Esophagus muscularis mucosa (tissue), 4 donors: Measurements from ENCODE around the gene TNIP3. TPM values are rescaled to one million over a fixed set of nuclear protein-coding genes. Genes with fewer than 3 reads are reported as not detected.
"Not testable (repeated sequence)": the region's sequence is repeated elsewhere in the genome, so short reads cannot be mapped to it uniquely, and the experiment has no call there.

Experiments
- DNase-seq: peaks from one replicate; pipeline ENCODE4 v3.0.0-alpha.2; 2017; ENCODE audit errors: extremely low spot score
- H3K27ac ChIP-seq, 4 donors: fragments of 200-600 bp; sonication (generic); replicated peaks in 1 of 4; 1 replicate in 3 of 4; 2 replicates in 1 of 4; pipeline ENCODE4 v1.5.1; 2016 to 2019; ENCODE audit warnings: mild to moderate bottlenecking in 1 of 4
- H3K27me3 ChIP-seq, 4 donors: fragments of 200-600 bp; sonication (generic); one replicate each; pipeline versions ENCODE4 v1.5.1 to v1.6.0; 2016 to 2019
- H3K36me3 ChIP-seq, 4 donors: fragments of 200-600 bp; sonication (generic); one replicate each; pipeline ENCODE4 v1.5.1; 2016 to 2019
- H3K4me1 ChIP-seq, 4 donors: fragments of 200-600 bp; sonication (generic); one replicate each; pipeline ENCODE4 v1.5.1; 2016 to 2019
- H3K4me3 ChIP-seq, 4 donors: fragments of 200-600 bp; sonication (generic); 1 replicate in 2 of 4; 2 replicates in 2 of 4; pipeline ENCODE4 v1.5.1; 2016 to 2019; ENCODE audit warnings: mild to moderate bottlenecking in 4 of 4, moderate library complexity in 1 of 4
- H3K9me3 ChIP-seq, 4 donors: fragments of 200-600 bp; sonication (generic); 1 replicate in 3 of 4; 2 replicates in 1 of 4; pipeline ENCODE4 v1.5.1; 2016 to 2019
- CTCF ChIP-seq, 3 experiments: fragments of 200-600 bp in 2 of 3; fragments of 450-650 bp in 1 of 3; sonication (generic) in 2 of 3; IDR thresholded peaks; one replicate each; pipeline ENCODE4 v1.5.1; 2017 to 2019; ENCODE audit warnings: antibody characterized with exemption in 3 of 3, mild to moderate bottlenecking in 2 of 3, moderate library complexity in 1 of 3
- EP300 ChIP-seq: sonication (generic); formaldehyde crosslinking; IDR thresholded peaks from one replicate; pipeline ENCODE4 v1.6.1; 2017; ENCODE audit warnings: antibody characterized with exemption
- POLR2A ChIP-seq: fragments of 450-650 bp; IDR thresholded peaks from one replicate; pipeline ENCODE4 v1.6.1; 2017; ENCODE audit warnings: antibody characterized with exemption, moderate library complexity, mild to moderate bottlenecking, low read depth
- POLR2AphosphoS5 ChIP-seq, 2 donors: sonication (generic); formaldehyde crosslinking; IDR thresholded peaks; one replicate each; pipeline ENCODE4 v1.6.1; 2017; ENCODE audit warnings: antibody characterized with exemption in 2 of 2
- WGBS: methylation state at CpG from one replicate; pipeline ENCODE4 v1.1.5; 2018; 5-methylcytosine and 5-hydroxymethylcytosine counted together
- intact Hi-C: fragments of 100-400 bp; cut with DNase I; formaldehyde crosslinking; loops from one replicate; pipeline ENCODE4 v1.15.1; 2023
- total RNA-seq, 4 donors: library from RNA; depleted of rRNA; stranded (reverse); fragments of >200 nt; gene quantifications; one replicate each; pipeline versions ENCODE4 v1.1.0 to v1.2.1, GENCODE V29; 2016

Gene TNIP3
- total RNA-seq, result 1 to 10 TPM in 1 of 4 donors, not detected in 3; 2.2 TPM

- no peaks in the 10 kb centered on the region for H3K9me3 ChIP-seq
- no peaks in the 10 kb centered on the region for H3K4me1 ChIP-seq
- no peak for TF ChIP-seq CTCF (IDR thresholded peaks at IDR 0.05)
- TF ChIP-seq POLR2AphosphoS5 (IDR thresholded peaks at IDR 0.05), result no peak
- TF ChIP-seq EP300, result no peak
- no peak for TF ChIP-seq POLR2A
- no peak within 1 kb of the TSS for H3K27ac ChIP-seq
- WGBS, result 70% methylated on average over 4 of the region's 4 CpGs
- no peaks in the 10 kb centered on the region for H3K36me3 ChIP-seq
- DNase-seq, result no peak
- intact Hi-C loops, result no loop called here
- H3K4me3 ChIP-seq, result no peak within 1 kb of the TSS
- H3K27me3 ChIP-seq, result no peaks in the 10 kb centered on the region
Observed at GRCh38 chr4:121164291-121164690, at the start of gene TNIP3. TSS of gene TNIP3 (minus strand) at chr4:121164321. CDS start at chr4:121164125, 196 bp downstream.

- intact Hi-C loops, result no loop called here
- H3K4me3 ChIP-seq, result no peak overlapping the region
- no peaks in the 10 kb centered on the region for H3K4me1 ChIP-seq
- WGBS, result 29% methylated on average over 2 of the region's 2 CpGs
- TF ChIP-seq POLR2AphosphoS5 (IDR thresholded peaks at IDR 0.05) (no peak), POLR2A (no peak), CTCF (IDR thresholded peaks at IDR 0.05) (no peak), EP300 (no peak)
- no peak overlapping the region for H3K27ac ChIP-seq
- no peaks in the 10 kb centered on the region for H3K27me3 ChIP-seq
- DNase-seq, result no peak
- H3K9me3 ChIP-seq, result no peaks in the 10 kb centered on the region
- no peaks in the 10 kb centered on the region for H3K36me3 ChIP-seq
Observed at GRCh38 chr4:121212806-121213205, 48.7 kb upstream of the TNIP3 start.

- no peak overlapping the region for H3K4me3 ChIP-seq
- DNase-seq, result no peak
- WGBS, result 53% methylated on average over 1 of the region's 1 CpG
- H3K36me3 ChIP-seq, result no peaks in the 10 kb centered on the region
- no peaks in the 10 kb centered on the region for H3K9me3 ChIP-seq
- no peaks in the 10 kb centered on the region for H3K27me3 ChIP-seq
- TF ChIP-seq EP300, result no peak
- no peak for TF ChIP-seq POLR2A
- TF ChIP-seq POLR2AphosphoS5 (IDR thresholded peaks at IDR 0.05), result no peak
- no peak for TF ChIP-seq CTCF (IDR thresholded peaks at IDR 0.05)
- intact Hi-C loops, result no loop called here
- H3K4me1 ChIP-seq, result no peaks in the 10 kb centered on the region
- H3K27ac ChIP-seq, result no peak overlapping the region
Observed at GRCh38 chr4:121209171-121209570, 45.0 kb upstream of the TNIP3 start.

GRCh38 chr4:121208244-121209007, 44.3 kb upstream of the TNIP3 start:
- Histone ChIP-seq H3K4me1 (no peaks in the 10 kb centered on the region), H3K9me3 (no peaks in the 10 kb centered on the region), H3K27ac (no peak overlapping the region), H3K36me3 (no peaks in the 10 kb centered on the region), H3K4me3 (no peak overlapping the region), H3K27me3 (no peaks in the 10 kb centered on the region)
- intact Hi-C loops, result no loop called here
- TF ChIP-seq EP300 (no peak), POLR2AphosphoS5 (IDR thresholded peaks at IDR 0.05) (no peak), CTCF (IDR thresholded peaks at IDR 0.05) (no peak), POLR2A (no peak)
- DNase-seq, result no peak
- WGBS, result 95% methylated on average over 4 of the region's 4 CpGs

GRCh38 chr4:121205777-121206176, 41.7 kb upstream of the TNIP3 start:
- H3K4me1 ChIP-seq, DNase-seq, H3K36me3 ChIP-seq, H3K27me3 ChIP-seq, intact Hi-C loops, H3K9me3 ChIP-seq, H3K4me3 ChIP-seq, H3K27ac ChIP-seq: not testable (repeated sequence)
- WGBS, result 88% methylated on average over 3 of the region's 3 CpGs
